HepG2 (cell line): ENCODE measurements around the gene PLPP3. TPM values are rescaled to one million over a fixed set of nuclear protein-coding genes. Genes with fewer than 3 reads are reported as not detected.

Experiments
- ATAC-seq: fragments of 200-7000 bp; cut with Tn5 transposase; 3 replicates; pipeline ENCODE4 v1.9.1; 2020; ENCODE audit warnings: mild to moderate bottlenecking, moderate library complexity
- BruUV-seq: library from RNA; stranded (reverse); fragments of 400-500 nt; replicated peaks from 2 replicates; lab custom pipeline; 2021; lab: Mats Ljungman, UMichigan
- CTCF ChIA-PET: fragments of 300-600 bp; formaldehyde crosslinking; extraction: SDS; loops from one replicate; lab custom pipeline; 2021; ENCODE audit warnings: low total read pairs, inconsistent platforms, low intra/inter-chr PET ratio; lab: Yijun Ruan, JAX
- POLR2A ChIA-PET: fragments of 350-600 bp; sonication (Branson Sonifier 250); formaldehyde crosslinking; loops from one replicate; lab custom pipeline; 2020; ENCODE audit warnings: antibody characterized with exemption, inconsistent platforms; lab: Yijun Ruan, JAX
- DNase-seq: peaks from one replicate; pipeline ENCODE4 v3.0.0-alpha.2; 2015; ENCODE audit warnings: low spot score
- FAIRE-seq: peaks from 3 replicates; lab custom pipeline; 2011; peaks lifted over from hg19 to GRCh38; lab: Jason Lieb, UNC
- H2AFZ ChIP-seq: one replicate; pipeline ENCODE4 v1.6.1; 2011; ENCODE audit warnings: low read length, inconsistent platforms
- H3K27ac ChIP-seq: fragments of 300-600 bp; 3 replicates; pipeline ENCODE4 v1.8.0; 2011; ENCODE audit warnings: mixed run types, mild to moderate bottlenecking, mixed read lengths, low read length, inconsistent platforms; ENCODE audit not compliant: insufficient read depth; ENCODE audit errors: extremely low read length
- H3K27me3 ChIP-seq, 2 experiments: fragments of 200-600 bp in 1 of 2; 2 replicates in 1 of 2; 3 replicates in 1 of 2; pipeline versions ENCODE4 v1.6.0 to v1.8.0; 2011; ENCODE audit warnings: low read length in 2 of 2, mild to moderate bottlenecking in 2 of 2, moderate library complexity in 2 of 2, inconsistent platforms in 1 of 2; ENCODE audit not compliant: insufficient read depth in 2 of 2, control insufficient read depth in 1 of 2
- H3K36me3 ChIP-seq, 2 experiments: fragments of 200-600 bp in 1 of 2; replicated peaks in 1 of 2; 2 replicates in 1 of 2; 3 replicates in 1 of 2; pipeline versions ENCODE4 v1.5.1 to v1.8.0; 2011; ENCODE audit warnings: low read length in 2 of 2, inconsistent platforms in 1 of 2; ENCODE audit not compliant: insufficient read depth in 2 of 2, control insufficient read depth in 1 of 2
- H3K4me1 ChIP-seq: 2 replicates; pipeline ENCODE4 v1.5.1; 2012; ENCODE audit warnings: low read length, inconsistent platforms; ENCODE audit not compliant: insufficient read depth
- H3K4me2 ChIP-seq: 2 replicates; pipeline ENCODE4 v1.6.0; 2011; ENCODE audit warnings: low read depth, low read length, inconsistent platforms
- H3K4me3 ChIP-seq, 3 experiments: fragments of 200-600 bp in 1 of 3; sonication (generic), shearing (Covaris generic) in 1 of 3; replicated peaks in 1 of 3; 2 replicates each; pipeline ENCODE4 v1.5.1; 2011 to 2016; ENCODE audit warnings: low read length in 3 of 3, inconsistent platforms in 2 of 3, low read depth in 2 of 3, mild to moderate bottlenecking in 2 of 3, control low read depth in 1 of 3, mixed read lengths in 1 of 3; ENCODE audit not compliant: insufficient read depth in 1 of 3
- H3K79me2 ChIP-seq: one replicate; pipeline ENCODE4 v1.6.1; 2011; ENCODE audit warnings: low read length, inconsistent platforms; ENCODE audit not compliant: insufficient read depth
- H3K9ac ChIP-seq: 2 replicates; pipeline ENCODE4 v1.6.0; 2011; ENCODE audit warnings: mild to moderate bottlenecking, low read depth, low read length, inconsistent platforms; ENCODE audit not compliant: insufficient read depth
- H3K9me3 ChIP-seq: 2 replicates; pipeline ENCODE4 v1.5.1; 2012; ENCODE audit warnings: mild to moderate bottlenecking, low read length
- H4K20me1 ChIP-seq: 2 replicates; pipeline ENCODE4 v1.6.0; 2011; ENCODE audit warnings: inconsistent platforms, mild to moderate bottlenecking, low read length, moderate library complexity; ENCODE audit not compliant: insufficient read depth
- ERF ChIP-seq: IDR thresholded peaks from 2 replicates; pipeline ENCODE4 v1.6.1; 2018; ENCODE audit warnings: missing biosample characterization, missing genetic modification reagents
- KDM5A ChIP-seq: fragments of 200-600 bp; sonication (generic); IDR thresholded peaks from 2 replicates; pipeline ENCODE4 v1.7.0; 2018; ENCODE audit warnings: antibody characterized with exemption, mild to moderate bottlenecking, low read length, borderline replicate concordance
- KLF12 ChIP-seq: sonication (generic); formaldehyde crosslinking; IDR thresholded peaks from 2 replicates; pipeline ENCODE4 v1.4.0; 2020; ENCODE audit warnings: missing genetic modification reagents, borderline replicate concordance
- MXD1 ChIP-seq: sonication (generic); formaldehyde crosslinking; IDR thresholded peaks from 2 replicates; pipeline ENCODE4 v1.4.0; 2020; ENCODE audit warnings: mild to moderate bottlenecking, missing genetic modification reagents
- NFIC ChIP-seq: IDR thresholded peaks from 2 replicates; pipeline ENCODE4 v1.6.1; 2012; ENCODE audit warnings: mild to moderate bottlenecking, low read length, inconsistent platforms
- NR2F1 ChIP-seq, 2 experiments: fragments of 450-650 bp in 1 of 2; formaldehyde crosslinking in 1 of 2; IDR thresholded peaks; 2 replicates each; pipeline versions ENCODE4 v1.5.0 to v1.6.1; 2016 to 2020; ENCODE audit warnings: mild to moderate bottlenecking in 1 of 2, missing compliant biosample characterization in 1 of 2, missing genetic modification reagents in 1 of 2, moderate library complexity in 1 of 2
- PITX1 ChIP-seq: sonication (generic); formaldehyde crosslinking; IDR thresholded peaks from 2 replicates; pipeline ENCODE4 v1.5.1; 2020; ENCODE audit warnings: mild to moderate bottlenecking, missing genetic modification reagents
- RAD21 ChIP-seq: fragments of 450-650 bp; formaldehyde crosslinking; IDR thresholded peaks from 2 replicates; pipeline ENCODE4 v1.5.0; 2020; ENCODE audit warnings: mild to moderate bottlenecking
- RFXAP ChIP-seq: sonication (generic); formaldehyde crosslinking; IDR thresholded peaks from 2 replicates; pipeline ENCODE4 v1.4.0; 2020; ENCODE audit warnings: missing genetic modification reagents, borderline replicate concordance
- STAG1 ChIP-seq: sonication (generic); formaldehyde crosslinking; IDR thresholded peaks from 2 replicates; pipeline ENCODE4 v1.4.0; 2020; ENCODE audit warnings: missing genetic modification reagents
- YY1 ChIP-seq: IDR thresholded peaks from 2 replicates; pipeline ENCODE4 v1.6.1; 2011; ENCODE audit warnings: low read length, low read depth, moderate library complexity, mild to moderate bottlenecking; ENCODE audit not compliant: insufficient read depth, insufficient replicate concordance
- ZKSCAN5 ChIP-seq: sonication (generic); formaldehyde crosslinking; IDR thresholded peaks from 2 replicates; pipeline ENCODE4 v1.5.1; 2020; ENCODE audit warnings: mild to moderate bottlenecking, missing genetic modification reagents
- ZNF570 ChIP-seq: sonication (generic); formaldehyde crosslinking; IDR thresholded peaks from 2 replicates; pipeline ENCODE4 v1.4.0; 2020; ENCODE audit warnings: mild to moderate bottlenecking, missing genetic modification reagents, borderline replicate concordance
- WGBS: methylation state at CpG from one replicate; pipeline ENCODE4 v1.1.6; 2017; ENCODE audit warnings: low lambda C conversion rate; 5-methylcytosine and 5-hydroxymethylcytosine counted together
- in situ Hi-C: cut with HindIII; loops from 2 replicates; pipeline ENCODE4 v1.10.0; 2017; ENCODE audit warnings: low pct_unique_long_range_greater_than_20kb; ENCODE audit not compliant: extremely low pct_ligation_motif_present
- intact Hi-C: fragments of 100-400 bp; cut with micrococcal nuclease; formaldehyde crosslinking; loops from one replicate; pipeline ENCODE4 v1.10.0; 2022; ENCODE audit not compliant: unreplicated experiment
- polyA plus RNA-seq, 8 experiments: library from polyadenylated mRNA; depleted of rRNA in 3 of 8; stranded (reverse) in 7 of 8; unstranded in 1 of 8; fragments of >200 nt; fragmentation: Illumina TruSeq in 4 of 8; extraction: Trizol in 4 of 8; gene quantifications; 2 replicates each; pipeline versions ENCODE4 v1.2.1 to v1.2.3, GENCODE V29; 2011 to 2016; ENCODE audit warnings: low read depth in 4 of 8, missing spikeins in 1 of 8, mixed read lengths in 1 of 8; ENCODE audit not compliant: insufficient read depth in 1 of 8
- total RNA-seq, 5 experiments: library from RNA; depleted of rRNA; stranded (reverse); fragments of >200 nt; fragmentation: Illumina TruSeq; extraction: Trizol; gene quantifications; 2 replicates each; pipeline ENCODE4 v1.2.3, GENCODE V29; 2016; ENCODE audit warnings: low read depth in 1 of 5
- TF ChIP-seq, protein P1 (sequence below): sonication (generic); formaldehyde crosslinking; IDR thresholded peaks from 2 replicates; pipeline ENCODE4 v1.8.0; 2022; ENCODE audit warnings: missing genetic modification reagents, mild to moderate bottlenecking, moderate library complexity, borderline replicate concordance
- TF ChIP-seq, protein P2 (sequence below): sonication (generic); formaldehyde crosslinking; IDR thresholded peaks from 2 replicates; pipeline ENCODE4 v1.4.0; 2020; ENCODE audit warnings: mild to moderate bottlenecking, missing genetic modification reagents, borderline replicate concordance
- TF ChIP-seq, protein P3 (sequence below): sonication (generic); formaldehyde crosslinking; IDR thresholded peaks from 2 replicates; pipeline ENCODE4 v1.4.0; 2020; ENCODE audit warnings: low read depth, mild to moderate bottlenecking, missing genetic modification reagents
- TF ChIP-seq, protein P4 (sequence below): IDR thresholded peaks from 2 replicates; pipeline ENCODE4 v1.6.1; 2012; ENCODE audit warnings: inconsistent platforms

PLPP3 gene
- total and polyA plus RNA-seq, 2 of the 13 experiments (the other 11 are each of a cell fraction or from before 2014, with no cell fraction given): 49.7 to 65.8 TPM

DNA sequence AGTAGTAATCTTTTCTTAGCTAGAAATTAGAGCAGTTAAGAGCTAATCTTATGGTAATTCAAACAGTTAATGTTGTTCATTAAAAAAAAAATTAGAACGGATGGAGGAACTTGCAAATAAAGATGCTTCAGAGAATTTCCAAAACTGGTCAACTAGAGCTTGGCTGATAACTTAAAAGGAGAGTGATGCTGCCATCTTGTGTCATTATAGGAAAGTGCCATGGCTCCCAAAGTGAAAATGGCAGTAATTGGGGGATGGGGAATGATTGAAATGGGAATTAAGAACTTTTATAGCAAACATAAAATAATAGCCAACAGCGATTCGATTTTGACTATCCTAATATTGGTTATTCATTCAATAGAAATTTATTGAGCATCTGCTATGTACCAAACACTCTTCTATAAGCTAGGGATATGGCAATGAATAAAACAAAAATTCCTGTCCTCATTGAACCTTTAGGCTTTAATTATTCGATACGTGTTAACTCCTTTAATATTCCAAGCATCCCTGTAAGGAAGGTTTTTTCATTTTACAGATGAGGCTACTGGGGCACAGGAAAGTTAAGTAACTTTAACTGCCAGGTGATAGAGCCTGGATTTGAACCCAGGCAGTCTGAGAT, 5.7 kb upstream of the PLPP3 start:
- no peak overlapping the region for H2AFZ ChIP-seq
- intact Hi-C loops: loop anchor here (2.0 to 10.0 kb wide), 5 partner anchors 122 to 1300 kb away; no protein-coding TSS in a partner anchor
- 2% methylated on average over 5 of the region's 5 CpGs for WGBS
- in situ Hi-C loops: loop anchor here (5.0 to 25.0 kb wide), 5 partner anchors 350 to 1300 kb away; no protein-coding TSS in a partner anchor
- no peak overlapping the region for H3K4me3 ChIP-seq
- no peaks in the 10 kb centered on the region for H3K9me3 ChIP-seq
- peak; percentile 66 for DNase-seq
- no peaks in the 10 kb centered on the region for H3K36me3 ChIP-seq
- ChIA-PET POLR2A (interaction anchor here (0.9 to 1.6 kb wide), 4 partner anchors 15 to 396 kb away, joined by 3 to 4 read pairs (median 3); no protein-coding TSS in a partner anchor), CTCF (interaction anchor here (1.0 to 2.3 kb wide), 5 partner anchors 124 to 1300 kb away, joined by 3 to 8 read pairs (median 4); no protein-coding TSS in a partner anchor)
- no TSS peak for BruUV-seq
- H4K20me1 ChIP-seq: no peaks in the 10 kb centered on the region
- no peak overlapping the region for H3K4me2 ChIP-seq
- H3K9ac ChIP-seq: no peak overlapping the region
- no peaks in the 10 kb centered on the region for H3K27me3 ChIP-seq
- H3K79me2 ChIP-seq: peaks cover 1% of the 10 kb centered on the region
- H3K4me1 ChIP-seq: peaks cover 38% of the 10 kb centered on the region
- FAIRE-seq: peak; percentile 69
- no peak overlapping the region for H3K27ac ChIP-seq
- 0 out of 3 replicates have a peak, but pooled peaks have one; percentile 27 for ATAC-seq
- TF ChIP-seq, protein P1, sequence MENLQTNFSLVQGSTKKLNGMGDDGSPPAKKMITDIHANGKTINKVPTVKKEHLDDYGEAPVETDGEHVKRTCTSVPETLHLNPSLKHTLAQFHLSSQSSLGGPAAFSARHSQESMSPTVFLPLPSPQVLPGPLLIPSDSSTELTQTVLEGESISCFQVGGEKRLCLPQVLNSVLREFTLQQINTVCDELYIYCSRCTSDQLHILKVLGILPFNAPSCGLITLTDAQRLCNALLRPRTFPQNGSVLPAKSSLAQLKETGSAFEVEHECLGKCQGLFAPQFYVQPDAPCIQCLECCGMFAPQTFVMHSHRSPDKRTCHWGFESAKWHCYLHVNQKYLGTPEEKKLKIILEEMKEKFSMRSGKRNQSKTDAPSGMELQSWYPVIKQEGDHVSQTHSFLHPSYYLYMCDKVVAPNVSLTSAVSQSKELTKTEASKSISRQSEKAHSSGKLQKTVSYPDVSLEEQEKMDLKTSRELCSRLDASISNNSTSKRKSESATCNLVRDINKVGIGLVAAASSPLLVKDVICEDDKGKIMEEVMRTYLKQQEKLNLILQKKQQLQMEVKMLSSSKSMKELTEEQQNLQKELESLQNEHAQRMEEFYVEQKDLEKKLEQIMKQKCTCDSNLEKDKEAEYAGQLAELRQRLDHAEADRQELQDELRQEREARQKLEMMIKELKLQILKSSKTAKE (CRISPR knock-in tag): no peak
- TF ChIP-seq MXD1 (CRISPR knock-in tag) (no peak), PITX1 (CRISPR knock-in tag) (no peak), RFXAP (CRISPR knock-in tag) (no peak), NFIC (no peak), KLF12 (CRISPR knock-in tag) (0 out of 2 replicates have a peak, but pooled peaks have one; percentile 24), STAG1 (CRISPR knock-in tag) (peak; percentile 98), KDM5A (peak; percentile 63; the same call in 1 of the 2 replicates), YY1 (no peak), ZNF570 (no peak), NR2F1 (CRISPR knock-in tag; IDR thresholded peaks at IDR 0.05) (0 out of 4 replicates have a peak, but pooled peaks of 1 of the 2 experiments have one; percentile 7), ZKSCAN5 (CRISPR knock-in tag) (no peak), ERF (no peak), RAD21 (CRISPR knock-in tag) (peak; percentile 87)
- TF ChIP-seq, protein P2, sequence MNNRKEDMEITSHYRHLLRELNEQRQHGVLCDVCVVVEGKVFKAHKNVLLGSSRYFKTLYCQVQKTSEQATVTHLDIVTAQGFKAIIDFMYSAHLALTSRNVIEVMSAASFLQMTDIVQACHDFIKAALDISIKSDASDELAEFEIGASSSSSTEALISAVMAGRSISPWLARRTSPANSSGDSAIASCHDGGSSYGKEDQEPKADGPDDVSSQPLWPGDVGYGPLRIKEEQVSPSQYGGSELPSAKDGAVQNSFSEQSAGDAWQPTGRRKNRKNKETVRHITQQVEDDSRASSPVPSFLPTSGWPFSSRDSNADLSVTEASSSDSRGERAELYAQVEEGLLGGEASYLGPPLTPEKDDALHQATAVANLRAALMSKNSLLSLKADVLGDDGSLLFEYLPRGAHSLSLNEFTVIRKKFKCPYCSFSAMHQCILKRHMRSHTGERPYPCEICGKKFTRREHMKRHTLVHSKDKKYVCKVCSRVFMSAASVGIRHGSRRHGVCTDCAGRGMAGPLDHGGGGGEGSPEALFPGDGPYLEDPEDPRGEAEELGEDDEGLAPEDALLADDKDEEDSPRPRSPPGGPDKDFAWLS (CRISPR knock-in tag): no peak
- TF ChIP-seq, protein P3, sequence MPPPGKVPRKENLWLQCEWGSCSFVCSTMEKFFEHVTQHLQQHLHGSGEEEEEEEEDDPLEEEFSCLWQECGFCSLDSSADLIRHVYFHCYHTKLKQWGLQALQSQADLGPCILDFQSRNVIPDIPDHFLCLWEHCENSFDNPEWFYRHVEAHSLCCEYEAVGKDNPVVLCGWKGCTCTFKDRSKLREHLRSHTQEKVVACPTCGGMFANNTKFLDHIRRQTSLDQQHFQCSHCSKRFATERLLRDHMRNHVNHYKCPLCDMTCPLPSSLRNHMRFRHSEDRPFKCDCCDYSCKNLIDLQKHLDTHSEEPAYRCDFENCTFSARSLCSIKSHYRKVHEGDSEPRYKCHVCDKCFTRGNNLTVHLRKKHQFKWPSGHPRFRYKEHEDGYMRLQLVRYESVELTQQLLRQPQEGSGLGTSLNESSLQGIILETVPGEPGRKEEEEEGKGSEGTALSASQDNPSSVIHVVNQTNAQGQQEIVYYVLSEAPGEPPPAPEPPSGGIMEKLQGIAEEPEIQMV: no peak
- TF ChIP-seq, protein P4, sequence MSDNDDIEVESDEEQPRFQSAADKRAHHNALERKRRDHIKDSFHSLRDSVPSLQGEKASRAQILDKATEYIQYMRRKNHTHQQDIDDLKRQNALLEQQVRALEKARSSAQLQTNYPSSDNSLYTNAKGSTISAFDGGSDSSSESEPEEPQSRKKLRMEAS: no peak
